ENCODE results near the gene MTA3. TPM values are rescaled to one million over a fixed set of nuclear protein-coding genes. Genes with fewer than 3 reads are reported as not detected.

Gene MTA3
- polyA plus RNA-seq, 3 donors: 2.0 to 4.5 (median 2.2) TPM

- H3K27ac Mint-ChIP-seq: no peak overlapping the region
- 100% methylated on average over 3 of the region's 8 CpGs for WGBS (ENCODE audit: insufficient coverage)
Measured at GRCh38 chr2:42607101-42607637, 38.7 kb downstream of the MTA3 start.

GRCh38 chr2:42613281-42614064, 45.0 kb downstream of the MTA3 start:
- no peaks in the 10 kb centered on the region for H3K79me2 ChIP-seq (ENCODE audit: insufficient read depth, low read length)
- H3K4me1 ChIP-seq (ENCODE audit: control insufficient read depth in 1 of 2, insufficient read depth in 2 of 2, low read length in 2 of 2): no peaks in the 10 kb centered on the region
- no peak overlapping the region for H3K4me3 Mint-ChIP-seq
- H3K4me2 ChIP-seq (replicated peaks; ENCODE audit: extremely low read depth, low read length, poor library complexity, severe bottlenecking): no peak overlapping the region
- H3K36me3 Mint-ChIP-seq: peaks cover 10 to 12% of the 10 kb centered on the region in 2 donors
- H3K27ac Mint-ChIP-seq: no peak overlapping the region
- WGBS (ENCODE audit: insufficient coverage): 97% methylated on average over 4 of the region's 6 CpGs
- H3K4me3 ChIP-seq (replicated peaks in 1 of 3; ENCODE audit: low read depth in 2 of 3, low read length in 3 of 3): no peak overlapping the region
- no peak overlapping the region for H3K27ac ChIP-seq (ENCODE audit: low read depth in 1 of 2, low read length in 2 of 2)
- intact Hi-C loops (cut with micrococcal nuclease): no loop called here
- no peaks in the 10 kb centered on the region for H3K27me3 ChIP-seq (ENCODE audit: control insufficient read depth in 2 of 2, insufficient read depth in 2 of 2, low read length in 2 of 2)
- no peaks in the 10 kb centered on the region for H3K9me3 ChIP-seq (replicated peaks in 1 of 2; ENCODE audit: control insufficient read depth in 1 of 2, insufficient read depth in 1 of 2, low read length in 2 of 2)
- no peaks in the 10 kb centered on the region for H3K27me3 Mint-ChIP-seq (ENCODE audit: low read depth in 3 of 3)
- peaks cover 0 to 3% (median 0%) of the 10 kb centered on the region in 7 donors for H3K9me3 Mint-ChIP-seq
- no peak for DNase-seq
- peaks cover 0 to 5% of the 10 kb centered on the region in 2 donors for H3K36me3 ChIP-seq (replicated peaks in 1 of 2; ENCODE audit: control insufficient read depth in 1 of 2, insufficient read depth in 2 of 2, low read length in 2 of 2)
- H3K9ac ChIP-seq (ENCODE audit: insufficient read depth, low read length, poor library complexity, severe bottlenecking): no peak overlapping the region
- no peak for TF ChIP-seq CTCF (IDR thresholded peaks at IDR 0.05)
- H3K4me1 Mint-ChIP-seq: no peaks in the 10 kb centered on the region
- no peaks in the 10 kb centered on the region for H4K20me1 ChIP-seq (ENCODE audit: insufficient read depth, low read length)
- H2AFZ ChIP-seq (ENCODE audit: insufficient read depth, low read depth, low read length, poor library complexity, severe bottlenecking): no peak overlapping the region

More at GRCh38 chr2:42607101-42607637, 38.7 kb downstream of the MTA3 start:
- H3K27me3 ChIP-seq (ENCODE audit: control insufficient read depth in 2 of 2, insufficient read depth in 2 of 2, low read length in 2 of 2): no peaks in the 10 kb centered on the region
- no peak overlapping the region for H2AFZ ChIP-seq (ENCODE audit: insufficient read depth, low read depth, low read length, poor library complexity, severe bottlenecking)
- DNase-seq: no peak
- no peak overlapping the region for H3K4me3 ChIP-seq (replicated peaks in 1 of 3; ENCODE audit: low read depth in 2 of 3, low read length in 3 of 3)
- TF ChIP-seq CTCF (IDR thresholded peaks at IDR 0.05): no peak
- no peak overlapping the region for H3K4me2 ChIP-seq (replicated peaks; ENCODE audit: extremely low read depth, low read length, poor library complexity, severe bottlenecking)
- H3K4me3 Mint-ChIP-seq: no peak overlapping the region
- no peaks in the 10 kb centered on the region for H4K20me1 ChIP-seq (ENCODE audit: insufficient read depth, low read length)
- no peaks in the 10 kb centered on the region for H3K27me3 Mint-ChIP-seq (ENCODE audit: low read depth in 3 of 3)
- no peak overlapping the region for H3K9ac ChIP-seq (ENCODE audit: insufficient read depth, low read length, poor library complexity, severe bottlenecking)
- H3K79me2 ChIP-seq (ENCODE audit: insufficient read depth, low read length): no peaks in the 10 kb centered on the region
- no peaks in the 10 kb centered on the region for H3K9me3 ChIP-seq (replicated peaks in 1 of 2; ENCODE audit: control insufficient read depth in 1 of 2, insufficient read depth in 1 of 2, low read length in 2 of 2)
- H3K27ac ChIP-seq (ENCODE audit: low read depth in 1 of 2, low read length in 2 of 2): no peak overlapping the region
- no peaks in the 10 kb centered on the region for H3K4me1 ChIP-seq (ENCODE audit: control insufficient read depth in 1 of 2, insufficient read depth in 2 of 2, low read length in 2 of 2)
- peaks cover 0 to 5% of the 10 kb centered on the region in 2 donors for H3K36me3 ChIP-seq (replicated peaks in 1 of 2; ENCODE audit: control insufficient read depth in 1 of 2, insufficient read depth in 2 of 2, low read length in 2 of 2)
- H3K9me3 Mint-ChIP-seq: peaks cover 0 to 5% (median 0%) of the 10 kb centered on the region in 7 donors
- peaks cover 9 to 10% of the 10 kb centered on the region in 2 donors for H3K36me3 Mint-ChIP-seq
- H3K4me1 Mint-ChIP-seq: no peaks in the 10 kb centered on the region
- intact Hi-C loops (cut with micrococcal nuclease): no loop called here
